Measurements from ENCODE around the gene RGL2. TPM values are rescaled to one million over a fixed set of nuclear protein-coding genes. Genes with fewer than 3 reads are reported as not detected.

Gene RGL2
- total and polyA plus RNA-seq, 2 of the 13 experiments (the other 11 are each of a cell fraction or from before 2014, with no cell fraction given), result 22.9 to 47.4 TPM

- TF ChIP-seq ZXDC (CRISPR knock-in tag; IDR thresholded peaks at IDR 0.05) (no peak), NR2F1 (CRISPR knock-in tag; IDR thresholded peaks at IDR 0.05) (peak in 1 of 2 experiments; percentile 54; a peak in 1 of 4 replicates), CEBPZ (IDR thresholded peaks at IDR 0.05; ENCODE audit: low read length) (no peak), DPF2 (CRISPR knock-in tag; IDR thresholded peaks at IDR 0.05; ENCODE audit: borderline replicate concordance, low read depth) (no peak), ZMYM3 (CRISPR knock-in tag; IDR thresholded peaks at IDR 0.05) (peak; percentile 90), KDM5B (CRISPR knock-in tag; IDR thresholded peaks at IDR 0.05; ENCODE audit: borderline replicate concordance) (peak; percentile 76; the same call in 1 of the 2 replicates)
Observed at GRCh38 chr6:33296797-33297405, 1.8 kb downstream of the RGL2 start (continued).

All from HepG2 (cell line).